Measurements from ENCODE around the gene BTAF1.
"Not testable (repeated sequence)": the region's sequence is repeated elsewhere in the genome, so short reads cannot be mapped to it uniquely, and the experiment has no call there.

Gene BTAF1

GRCh38 chr10:91923371-91924211, at the start of gene BTAF1:
BTAF1 (plus strand) TSS chr10:91923770; CDS start chr10:91924077, 307 bp downstream.
- DNase-seq: peak; percentile 94

- no peak for DNase-seq
Measured at GRCh38 chr10:91875156-91875555, 48.4 kb upstream of the BTAF1 start.

- no peak for DNase-seq
Measured at GRCh38 chr10:91875779-91876178, 47.8 kb upstream of the BTAF1 start.

GRCh38 chr10:91879515-91880170, 43.9 kb upstream of the BTAF1 start:
- no peak for DNase-seq

GRCh38 chr10:91880310-91880709, 43.3 kb upstream of the BTAF1 start:
- DNase-seq: no peak

GRCh38 chr10:91883549-91884444, 39.8 kb upstream of the BTAF1 start:
- no peak for DNase-seq

- no peak for DNase-seq
Measured at GRCh38 chr10:91884536-91884935, 39.0 kb upstream of the BTAF1 start.

- DNase-seq: no peak
Measured at GRCh38 chr10:91885362-91886079, 38.0 kb upstream of the BTAF1 start.

- DNase-seq: no peak
Measured at GRCh38 chr10:91886954-91887271, 36.7 kb upstream of the BTAF1 start.

- peak; percentile 74 for DNase-seq
Measured at GRCh38 chr10:91887272-91888076, 36.1 kb upstream of the BTAF1 start.

GRCh38 chr10:91891125-91892001, 32.2 kb upstream of the BTAF1 start:
- no peak for DNase-seq

- DNase-seq: no peak
Measured at GRCh38 chr10:91893051-91893450, 30.5 kb upstream of the BTAF1 start.

- DNase-seq: not testable (repeated sequence)
Measured at GRCh38 chr10:91894261-91894685, 29.3 kb upstream of the BTAF1 start.

- no peak for DNase-seq
Measured at GRCh38 chr10:91896212-91896756, 27.3 kb upstream of the BTAF1 start.

- no peak for DNase-seq
Measured at GRCh38 chr10:91897421-91897820, 26.1 kb upstream of the BTAF1 start.

- no peak for DNase-seq
Measured at GRCh38 chr10:91901784-91902677, 21.5 kb upstream of the BTAF1 start.

GRCh38 chr10:91907033-91907594, 16.5 kb upstream of the BTAF1 start:
- no peak for DNase-seq

GRCh38 chr10:91907914-91908336, 15.6 kb upstream of the BTAF1 start:
- DNase-seq: no peak

Measured in activated CD8-positive, alpha-beta memory T cell treated with anti-CD3 and anti-CD28 coated beads for 24 hours (primary cell).